Hypothalamus (tissue), 51 donors: Measurements from ENCODE around the gene PLEKHF1.
"Not testable (repeated sequence)": the region's sequence is repeated elsewhere in the genome, so short reads cannot be mapped to it uniquely, and the experiment has no call there.

ENCODE experiments used
- DNase-seq, 51 donors: peaks; one replicate each; lab custom pipeline; 2025; lab: John Stamatoyannopoulos, UW

Gene PLEKHF1

DNA sequence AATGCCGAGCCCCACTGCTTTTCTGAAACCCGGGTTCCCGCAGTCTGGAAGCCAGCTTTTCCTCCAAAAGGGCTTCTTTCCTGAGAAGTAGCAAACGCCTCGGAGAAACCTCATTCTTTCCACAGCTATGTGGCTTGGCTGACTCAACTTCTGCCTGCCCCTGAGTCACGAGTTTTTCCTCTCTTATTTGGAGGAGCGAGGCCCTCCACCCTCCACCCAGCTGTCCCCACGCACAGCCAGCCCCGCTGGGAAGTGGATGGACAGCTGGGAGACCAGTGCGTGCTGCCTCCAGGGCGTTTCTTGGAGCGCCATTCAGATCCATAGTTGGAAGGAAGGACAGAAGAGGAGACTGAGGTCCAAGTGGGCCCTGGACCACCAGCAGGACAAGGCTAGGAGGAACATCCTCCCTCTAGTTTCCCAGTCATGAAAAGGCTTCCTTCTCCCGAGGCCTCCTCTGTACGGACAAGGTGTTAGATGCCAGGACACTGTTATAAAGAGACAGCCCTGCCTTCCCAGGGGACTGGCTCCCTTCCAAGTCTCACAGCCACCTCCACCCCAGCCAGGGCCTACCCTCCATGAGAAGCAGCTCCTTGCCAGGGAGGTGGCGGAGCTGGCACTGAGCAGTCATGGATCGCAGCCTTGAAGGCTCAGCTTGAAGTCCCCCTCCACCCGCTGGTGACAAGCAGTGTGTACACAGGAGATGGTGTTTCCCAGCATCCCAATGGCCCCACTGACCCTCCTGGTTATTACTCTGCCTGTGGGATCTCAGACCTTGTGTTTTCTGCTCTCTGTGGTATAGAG is 2.5 kb upstream of the PLEKHF1 start:
- DNase-seq: peak in 12 of 51 donors; percentile 26 to 66 (median 36)

DNA sequence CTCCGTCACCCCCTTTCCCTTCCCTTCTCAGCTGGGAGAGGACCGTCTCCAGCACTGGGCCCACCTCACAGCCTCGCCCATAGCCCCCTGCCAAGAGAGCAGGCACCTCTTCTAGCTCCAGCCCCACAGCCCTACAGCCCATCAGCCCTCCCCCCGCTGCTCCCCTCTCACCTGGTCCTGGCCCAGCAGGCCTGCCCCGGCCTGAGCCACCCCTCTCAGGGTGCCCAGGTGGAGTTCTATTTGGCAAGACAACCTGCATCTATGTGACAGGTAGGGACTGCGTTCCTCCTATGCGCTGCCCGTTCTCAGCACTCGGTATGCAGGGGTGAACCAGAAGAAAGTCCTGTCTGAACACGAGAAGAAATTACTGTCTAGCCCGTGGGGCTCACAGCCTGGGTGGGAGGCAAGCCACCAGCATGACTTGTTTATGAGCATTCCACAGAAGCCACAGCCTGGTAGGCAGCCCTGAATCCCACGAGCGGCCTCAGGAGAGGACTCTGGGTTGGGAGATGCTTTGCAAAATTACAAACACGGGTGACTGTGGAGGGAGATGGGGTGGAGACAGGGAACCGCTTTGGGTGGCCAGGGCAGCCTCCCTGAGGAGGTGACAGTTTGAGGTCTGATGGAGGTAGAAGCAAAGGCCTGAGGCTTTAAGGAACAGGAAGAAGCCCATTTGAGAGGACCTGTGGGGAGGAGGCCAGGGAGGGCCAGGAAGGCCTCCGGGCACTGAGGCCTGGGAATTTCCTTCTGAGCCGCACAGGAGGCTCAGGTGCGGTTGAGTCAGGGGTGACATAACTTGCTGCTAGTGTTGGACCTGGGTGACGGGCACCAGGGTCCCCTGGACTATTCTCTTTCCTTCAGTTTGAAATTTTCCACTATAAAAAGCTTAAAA is 1.2 kb upstream of the PLEKHF1 start:
- no peak for DNase-seq

DNA sequence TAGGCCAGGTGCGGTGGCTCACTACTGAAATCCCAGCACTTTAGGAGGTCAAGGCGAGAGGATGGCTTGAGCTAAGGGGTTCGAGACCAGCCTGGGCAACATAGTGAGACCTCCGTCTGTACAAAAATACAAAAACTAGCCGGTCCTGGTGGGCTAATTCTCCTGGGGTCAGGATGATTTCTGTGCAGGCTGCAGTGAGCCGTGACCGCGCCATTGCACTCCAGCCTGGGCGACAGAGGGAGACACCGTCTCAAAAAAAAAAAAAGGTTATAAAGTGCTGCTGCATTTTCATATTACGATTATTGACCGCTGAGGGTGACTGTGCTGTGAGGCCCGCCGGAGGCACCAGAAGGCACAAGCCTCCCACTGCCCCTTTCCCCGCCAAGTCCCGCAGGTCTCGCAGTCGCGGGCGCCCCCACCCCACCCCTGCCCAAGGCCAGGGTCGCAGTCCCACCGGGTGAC is 477 bp upstream of the PLEKHF1 start:
- DNase-seq: no peak

DNA sequence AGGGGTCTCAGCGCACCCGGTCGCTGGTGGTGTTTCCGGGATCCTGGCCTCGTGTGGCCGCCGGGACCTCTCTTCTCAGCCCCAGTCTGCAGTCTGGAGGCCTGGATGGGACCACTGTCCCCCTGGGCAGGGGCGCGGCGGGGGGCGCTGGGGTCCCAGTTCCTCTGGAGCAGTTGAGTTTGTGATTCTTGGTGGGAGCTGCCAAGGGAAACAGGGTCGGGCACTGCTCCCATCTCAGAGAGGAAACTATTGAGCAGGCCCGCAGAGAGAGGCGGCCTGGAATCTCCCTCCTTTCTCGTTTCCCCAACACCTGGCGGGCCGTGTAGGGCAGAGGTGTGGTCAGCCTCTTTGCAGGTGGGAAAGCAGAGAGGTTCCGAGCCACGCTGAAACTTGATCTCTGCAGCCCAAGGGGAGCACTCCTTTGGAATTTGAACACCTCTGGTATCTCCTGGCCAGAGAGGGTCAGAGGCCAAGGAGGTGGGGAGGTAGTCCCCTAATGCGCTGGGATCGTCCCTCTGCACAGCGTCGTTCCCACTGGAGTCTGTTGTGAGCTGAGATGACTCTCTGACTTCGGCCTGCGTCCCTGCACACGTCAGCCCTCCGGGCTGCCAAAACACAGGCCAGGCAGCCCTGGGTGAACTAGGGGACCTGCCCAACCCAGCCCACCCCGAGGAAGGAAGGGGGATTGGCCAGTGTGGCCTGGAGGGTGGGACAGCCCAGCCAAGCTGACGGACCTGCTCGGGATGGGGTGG is 741 bp downstream of the PLEKHF1 start:
- peak in 6 of 51 donors; percentile 21 to 57 (median 40) for DNase-seq

DNA sequence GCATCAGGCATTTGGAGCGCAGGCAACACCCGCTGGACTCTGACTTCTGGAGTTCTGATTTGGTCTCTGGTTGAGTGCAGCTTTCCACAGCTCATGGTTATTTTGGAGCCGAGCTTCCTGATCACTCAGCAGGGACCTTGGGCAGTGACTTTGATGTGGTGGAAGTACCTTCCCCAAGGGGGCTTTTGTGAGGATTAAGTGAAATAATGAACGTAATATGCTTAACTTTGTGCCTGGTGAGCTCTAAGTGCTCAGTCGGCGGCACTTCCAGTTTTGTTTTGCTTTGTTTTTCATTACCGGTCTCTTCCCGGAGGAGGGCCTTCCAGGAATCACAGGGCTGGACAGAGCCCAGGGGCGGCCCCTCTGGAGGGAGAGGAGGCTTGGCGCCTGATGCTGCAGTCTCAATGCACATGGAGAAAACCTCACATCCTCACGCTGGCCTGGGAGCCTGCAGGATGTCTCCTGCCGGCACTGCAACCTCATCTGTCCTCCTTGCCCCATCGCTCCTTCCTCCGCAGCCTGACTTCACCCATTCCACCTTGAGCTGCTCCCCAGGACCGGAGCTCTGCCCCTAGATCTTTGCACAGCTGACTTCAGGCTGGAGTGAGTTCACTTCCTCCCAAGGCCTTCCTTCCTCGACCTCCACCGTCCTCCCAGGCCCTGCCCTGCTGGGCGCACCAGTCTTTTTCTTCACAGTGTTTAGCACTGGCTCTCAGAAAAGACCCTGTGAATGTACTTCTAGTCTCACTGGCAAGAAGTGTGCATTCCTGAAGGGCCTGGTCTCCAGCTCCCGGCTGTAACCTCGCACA is 1.5 kb downstream of the PLEKHF1 start:
- peak in 17 of 51 donors; percentile 25 to 57 (median 41) for DNase-seq

DNA sequence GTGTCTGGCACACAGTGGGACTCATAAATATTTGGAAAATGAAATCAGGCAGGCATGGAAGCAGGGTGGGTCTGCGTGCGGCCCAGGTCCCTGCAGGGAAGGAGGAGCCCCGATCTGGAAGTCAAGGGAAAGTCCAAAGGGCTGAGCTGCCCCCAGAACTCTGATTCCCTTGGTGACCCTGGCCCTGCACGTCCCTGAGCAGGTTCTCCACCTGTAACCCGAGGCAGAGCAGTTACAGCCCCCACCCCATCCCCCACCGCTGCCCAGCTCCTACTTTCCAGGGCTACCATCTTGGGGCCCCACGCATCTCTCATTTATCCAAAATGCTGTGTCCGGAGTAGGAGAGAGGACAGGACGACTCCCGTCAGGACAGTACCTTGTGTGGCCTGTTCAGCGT is 2.1 kb downstream of the PLEKHF1 start:
- no peak for DNase-seq

DNA sequence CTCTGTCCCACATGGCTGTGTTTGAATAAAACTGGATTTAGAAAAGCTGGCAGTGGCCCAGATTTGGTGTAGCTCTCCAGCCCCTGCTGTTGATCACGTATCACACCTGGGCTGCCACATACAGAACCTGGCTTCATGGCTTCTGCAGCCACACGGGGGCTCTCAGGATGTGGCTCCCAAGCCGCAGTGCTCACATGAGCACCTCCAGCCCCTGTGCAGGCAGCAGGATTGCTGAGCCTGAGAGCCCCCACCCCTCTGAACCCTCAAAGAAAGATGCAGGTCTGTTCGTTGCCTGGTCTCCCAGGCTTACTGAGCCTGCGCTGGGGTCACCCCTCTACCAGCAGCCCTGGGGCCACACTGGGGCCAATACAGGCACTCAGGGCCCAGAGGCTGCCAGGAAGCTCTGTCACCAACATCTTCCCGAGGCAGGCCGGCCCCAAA is 2.7 kb downstream of the PLEKHF1 start:
- no peak for DNase-seq

DNA sequence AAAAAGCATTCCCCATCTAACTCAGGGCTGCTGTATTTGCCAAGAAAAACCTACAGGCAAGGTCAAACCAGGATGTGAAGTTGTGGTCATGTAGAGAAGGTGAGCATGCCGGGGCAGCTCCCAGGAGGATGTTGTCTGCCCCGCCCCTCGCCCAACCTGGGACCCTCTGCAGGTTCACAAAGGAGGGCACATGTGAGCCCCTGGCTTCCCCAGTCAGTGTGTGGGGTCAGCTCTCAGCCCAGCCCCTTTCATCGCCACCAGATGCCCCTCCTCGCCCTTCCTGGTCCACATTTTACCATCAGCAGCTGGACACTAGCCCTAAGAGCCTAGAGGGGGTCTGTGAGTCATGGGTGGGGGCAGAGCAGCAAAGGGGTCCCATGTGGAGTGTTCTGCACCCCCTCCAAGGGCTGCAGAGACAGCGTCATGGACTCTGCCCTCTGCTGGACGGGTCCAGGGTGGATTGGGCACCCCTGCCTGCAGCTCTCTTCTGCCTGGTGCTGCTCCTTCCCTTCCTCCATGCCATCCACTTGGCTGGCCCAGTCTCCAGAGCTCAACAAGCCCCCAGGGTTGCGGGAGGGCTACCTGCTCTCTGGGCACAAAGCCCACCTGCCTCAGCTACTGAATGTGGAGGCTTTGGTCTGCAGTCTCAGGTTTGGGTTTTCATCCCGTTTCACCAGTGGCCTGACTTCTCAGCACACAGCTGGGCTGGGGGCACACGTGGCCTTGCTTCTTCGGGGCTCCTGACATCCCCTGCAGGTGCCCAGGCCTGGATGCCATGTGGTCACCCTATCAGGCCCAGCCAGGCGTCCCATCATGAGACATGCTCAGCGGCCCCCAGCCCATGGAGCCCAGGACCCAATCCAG is 3.7 kb downstream of the PLEKHF1 start:
- DNase-seq: no peak

DNA sequence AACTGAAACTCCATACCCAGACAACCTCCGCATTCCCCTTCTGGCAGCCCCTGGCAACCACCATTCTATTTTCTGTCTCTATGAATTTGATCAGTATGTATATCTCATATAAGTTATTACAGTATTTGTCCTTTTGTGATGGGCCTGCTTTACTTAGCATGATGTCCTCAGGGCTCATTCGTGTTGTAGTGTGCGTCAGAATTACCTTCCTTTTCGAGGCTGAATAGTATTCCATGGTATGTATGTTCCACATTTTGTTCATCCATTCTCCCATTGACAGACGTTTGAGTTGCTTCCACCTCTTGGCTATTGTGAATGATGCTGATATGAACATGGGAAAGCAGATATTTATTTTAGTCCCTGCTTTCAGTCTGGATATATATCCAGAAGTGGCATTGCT is 5.0 kb downstream of the PLEKHF1 start:
- DNase-seq: no peak

DNA sequence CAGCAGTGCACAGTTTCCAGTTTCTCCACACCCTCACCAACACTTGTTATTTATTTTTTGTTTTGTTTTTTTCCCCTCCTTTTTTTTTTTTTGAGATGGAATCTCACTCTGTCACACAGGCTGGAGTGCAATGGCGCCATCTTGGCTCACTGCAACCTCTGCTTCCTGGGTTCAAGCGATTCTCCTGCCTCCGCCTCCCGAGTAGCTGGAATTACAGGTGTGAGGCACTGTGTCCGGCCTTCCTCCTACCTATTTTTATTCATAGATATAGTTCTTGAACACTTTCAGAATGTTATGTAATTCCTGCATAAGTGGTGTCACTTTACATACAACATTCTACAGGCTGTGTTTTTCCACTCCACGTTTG is 5.7 kb downstream of the PLEKHF1 start:
- not testable (repeated sequence) for DNase-seq

DNA sequence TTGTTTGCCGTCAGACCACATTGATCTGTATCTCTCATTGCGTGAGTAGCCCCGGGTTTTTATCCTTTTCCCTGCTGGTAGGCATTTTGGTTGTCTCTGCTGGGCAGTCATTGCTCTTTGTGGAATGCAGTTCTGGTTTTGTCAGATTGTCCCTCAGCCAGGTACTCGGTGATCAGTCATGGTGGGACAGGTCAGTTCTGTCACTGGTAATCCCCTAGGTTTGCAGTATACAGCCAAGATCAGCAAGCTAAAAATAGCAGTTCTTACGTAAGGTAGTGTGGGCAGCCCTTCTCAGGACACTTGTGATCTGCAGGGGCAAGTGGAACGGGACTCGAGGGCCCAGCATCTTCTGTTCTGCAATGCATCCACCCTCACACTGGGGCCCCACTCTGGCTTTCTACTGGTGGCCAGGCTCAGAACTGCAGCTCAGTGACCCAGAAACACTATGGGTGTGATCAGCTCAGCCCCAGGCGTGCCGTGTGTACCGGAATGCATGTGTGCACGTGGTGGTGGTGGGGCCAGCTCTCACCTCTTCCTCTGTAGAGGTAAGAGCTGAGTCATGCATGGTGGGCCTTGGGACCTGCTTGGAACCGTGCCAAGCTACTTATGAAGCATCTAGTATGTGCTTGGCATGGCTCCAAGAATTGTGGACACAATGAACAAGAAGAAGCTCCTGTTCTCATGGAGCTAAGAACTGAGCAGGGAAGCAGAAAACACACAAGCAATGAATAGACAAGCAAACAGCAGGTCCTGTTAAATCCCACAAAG is 6.3 kb downstream of the PLEKHF1 start:
- DNase-seq: peak in 1 of 51 donors; percentile 38

DNA sequence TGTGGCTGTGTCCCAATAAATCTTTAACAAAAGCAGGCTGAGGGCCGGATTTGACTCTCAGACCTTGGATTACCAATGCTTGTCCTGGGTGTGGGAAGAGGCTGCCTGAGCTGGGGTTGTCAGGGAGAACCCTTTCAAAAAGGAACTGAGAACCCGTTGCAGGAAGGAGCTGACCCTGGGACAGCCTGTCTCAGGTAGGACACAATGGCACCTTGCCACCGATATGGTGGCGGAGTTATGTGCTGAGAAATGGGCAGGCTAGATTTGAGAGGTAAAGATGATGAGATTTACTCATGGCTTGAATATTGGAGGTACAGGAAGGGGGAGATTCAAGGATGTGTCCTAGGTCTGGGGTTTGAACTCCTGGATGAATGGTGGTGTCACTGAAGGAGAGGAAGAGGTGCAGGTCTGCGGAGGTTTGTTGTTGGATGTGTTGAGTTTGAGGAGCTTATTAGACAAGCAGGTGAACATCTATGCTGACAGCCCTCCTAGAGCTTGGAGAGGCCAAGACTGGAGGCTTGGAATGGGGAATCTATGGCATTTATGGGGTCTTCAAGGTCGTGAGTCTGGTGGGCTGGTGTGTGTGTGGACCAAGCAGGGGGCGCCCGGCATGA is 7.2 kb downstream of the PLEKHF1 start:
- no peak for DNase-seq

DNA sequence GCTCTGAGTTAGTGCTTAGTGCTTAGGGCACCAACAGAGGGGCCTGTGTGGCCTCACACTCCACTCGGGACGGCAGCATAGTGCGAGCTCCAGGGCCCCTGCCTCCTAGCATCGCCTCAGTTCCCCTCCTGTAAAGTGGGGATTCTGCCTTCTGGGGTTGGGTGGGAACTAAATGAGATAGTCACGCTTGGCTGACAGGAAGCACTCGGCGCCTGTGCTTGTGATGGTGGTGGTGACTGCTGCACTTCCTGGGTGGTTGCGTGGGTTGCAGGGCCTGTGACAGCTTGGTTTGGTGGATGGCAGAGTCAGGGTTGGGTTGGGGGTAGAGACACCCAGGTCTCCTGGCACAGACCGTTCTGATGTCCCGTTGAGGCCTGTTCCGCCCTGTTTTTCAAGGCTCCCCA is 7.7 kb downstream of the PLEKHF1 start:
- no peak for DNase-seq

DNA sequence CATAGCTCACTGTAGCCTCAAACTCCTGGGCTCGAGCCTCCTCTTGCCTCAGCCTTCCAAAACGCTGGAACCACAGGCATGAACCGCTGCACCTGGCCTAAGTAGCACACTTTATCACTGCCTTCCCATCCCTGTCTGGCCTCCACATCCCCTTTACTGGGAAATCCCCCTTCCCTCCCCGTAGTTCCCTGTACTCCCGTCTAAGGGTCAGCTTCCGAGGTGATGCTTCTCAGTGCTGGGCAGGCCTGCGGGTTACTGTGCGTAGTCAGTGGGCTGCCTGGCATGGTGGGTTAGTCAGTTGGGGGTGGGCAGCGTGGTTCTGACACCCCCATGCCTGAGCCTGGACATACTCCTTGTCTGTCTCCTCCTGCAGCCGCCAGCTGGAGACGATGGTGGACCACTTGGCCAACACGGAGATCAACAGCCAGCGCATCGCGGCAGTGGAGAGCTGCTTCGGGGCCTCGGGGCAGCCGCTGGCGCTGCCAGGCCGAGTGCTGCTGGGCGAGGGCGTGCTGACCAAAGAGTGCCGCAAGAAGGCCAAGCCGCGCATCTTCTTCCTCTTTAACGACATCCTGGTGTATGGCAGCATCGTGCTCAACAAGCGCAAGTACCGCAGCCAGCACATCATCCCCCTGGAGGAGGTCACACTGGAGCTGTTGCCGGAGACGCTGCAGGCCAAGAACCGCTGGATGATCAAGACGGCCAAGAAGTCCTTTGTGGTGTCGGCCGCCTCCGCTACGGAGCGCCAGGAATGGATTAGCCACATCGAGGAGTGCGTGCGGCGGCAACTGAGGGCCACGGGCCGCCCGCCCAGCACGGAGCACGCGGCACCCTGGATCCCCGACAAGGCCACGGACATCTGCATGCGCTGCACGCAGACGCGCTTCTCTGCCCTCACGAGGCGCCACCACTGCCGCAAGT is 8.4 kb downstream of the PLEKHF1 start:
- no peak for DNase-seq

DNA sequence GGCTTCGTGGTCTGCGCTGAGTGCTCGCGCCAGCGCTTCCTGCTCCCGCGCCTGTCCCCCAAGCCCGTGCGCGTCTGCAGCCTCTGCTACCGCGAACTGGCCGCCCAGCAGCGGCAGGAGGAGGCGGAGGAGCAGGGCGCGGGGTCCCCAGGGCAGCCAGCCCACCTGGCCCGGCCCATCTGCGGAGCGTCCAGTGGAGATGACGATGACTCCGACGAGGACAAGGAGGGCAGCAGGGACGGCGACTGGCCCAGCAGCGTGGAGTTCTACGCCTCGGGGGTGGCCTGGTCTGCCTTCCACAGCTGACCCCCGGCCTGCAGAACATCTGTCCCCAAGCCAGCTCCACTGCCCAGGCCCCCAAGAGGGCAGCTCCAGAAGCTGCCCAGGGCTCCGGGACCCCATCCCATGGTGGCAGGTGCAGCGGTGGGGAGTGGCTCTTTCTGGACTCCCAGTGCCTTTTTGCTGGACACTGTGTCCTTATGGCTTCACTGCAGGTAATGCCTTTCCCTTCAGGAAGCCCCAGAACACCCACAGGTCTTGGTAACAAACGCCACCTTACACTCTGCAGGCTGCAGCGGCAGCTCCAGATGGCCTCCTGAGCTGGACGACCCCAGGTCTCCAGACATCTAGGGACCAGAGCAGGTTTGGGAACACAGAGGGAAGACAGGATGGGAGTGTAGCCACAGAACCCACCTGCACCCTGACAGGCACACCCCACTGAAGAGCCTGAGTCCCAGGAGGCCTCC is 9.3 kb downstream of the PLEKHF1 start:
- DNase-seq: no peak

DNA sequence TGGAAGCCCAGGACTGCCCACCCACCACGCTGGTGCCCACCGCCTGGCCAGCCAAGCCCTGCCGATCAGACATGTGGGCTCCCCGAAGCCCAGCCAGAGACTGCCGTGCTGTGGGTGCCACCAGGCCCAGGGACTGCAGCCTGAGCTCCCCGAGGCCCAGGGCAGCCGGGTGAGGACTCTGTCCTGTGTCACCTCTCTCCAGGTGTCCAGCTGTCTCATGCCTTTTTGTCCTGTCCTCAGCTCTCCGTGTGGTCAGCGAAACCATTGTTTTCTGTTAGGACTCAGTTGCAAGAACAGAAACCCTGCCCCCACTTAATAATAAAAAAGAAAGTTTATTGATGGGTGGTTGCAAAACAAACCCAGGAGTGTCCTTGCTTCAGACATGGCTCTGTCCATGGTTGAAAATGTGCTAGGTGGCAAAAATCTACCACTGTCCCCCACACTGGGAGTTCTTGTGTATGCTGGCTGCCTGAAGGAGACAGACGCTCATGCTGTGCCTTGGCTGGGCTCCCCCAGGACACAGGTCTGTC is 9.9 kb downstream of the PLEKHF1 start:
- DNase-seq: no peak
